SK-N-MC (cell line): Measurements from ENCODE around the gene AVL9.

Experiments used
- EZH2 ChIP-seq: fragments of 200-600 bp; sonication (generic); IDR thresholded peaks from one replicate; pipeline ENCODE4 v1.6.1; 2017; ENCODE audit warnings: antibody characterized with exemption
- POLR2AphosphoS5 ChIP-seq: IDR thresholded peaks from 2 replicates; pipeline ENCODE4 v1.6.1; 2012; ENCODE audit warnings: mild to moderate bottlenecking, low read depth, low read length, borderline replicate concordance

DNA sequence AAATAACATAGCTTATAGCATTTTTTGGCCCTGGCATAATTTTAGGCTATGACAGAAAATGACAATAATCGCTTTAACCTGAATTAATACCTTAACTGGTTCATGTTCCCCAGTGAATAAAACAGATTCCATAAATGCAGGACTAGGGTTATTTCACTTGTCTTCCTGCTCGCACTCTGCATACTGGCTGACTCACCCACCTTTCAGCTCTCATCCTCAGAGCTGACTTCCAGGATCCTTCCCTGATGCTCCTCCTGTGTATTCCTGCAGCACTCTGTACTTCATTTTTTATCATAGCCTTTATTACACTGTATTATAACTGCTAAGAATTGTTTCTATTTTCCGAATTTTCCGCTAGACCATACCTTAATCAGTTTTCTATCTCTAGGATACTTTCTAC is 123.7 kb downstream of the AVL9 start:
- TF ChIP-seq POLR2AphosphoS5, result no peak
- no peak for TF ChIP-seq EZH2
